ENCODE measurements around the gene DOCK8. TPM values are rescaled to one million over a fixed set of nuclear protein-coding genes. Genes with fewer than 3 reads are reported as not detected.
A peak's percentile ranks its signal among the peaks of the same experiment; 100 is the strongest.

DOCK8 gene
- total RNA-seq, 1 donor from 2014 or later: 4.4 TPM

DNA sequence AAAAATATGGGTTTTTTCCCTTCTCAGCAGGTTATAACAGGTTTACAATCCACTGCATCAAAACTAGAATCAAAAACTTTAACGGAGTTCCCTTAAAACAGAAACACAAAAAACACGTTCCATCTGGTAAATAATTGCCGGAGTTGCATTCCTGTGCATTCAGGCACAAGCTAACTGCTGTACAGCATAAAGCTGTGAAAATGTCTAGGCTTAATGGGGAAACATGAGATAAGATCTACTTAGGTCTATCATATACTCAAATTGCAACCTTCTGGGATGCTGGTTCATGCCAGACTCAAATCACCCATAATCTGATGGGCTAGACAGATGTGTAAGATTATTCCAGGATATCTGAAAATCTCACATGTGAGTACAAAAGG, 265.3 kb downstream of the DOCK8 start:
- Histone ChIP-seq H4K20me1 (ENCODE audit: insufficient read depth, low read length) (no peaks in the 10 kb centered on the region), H3K4me1 (ENCODE audit: insufficient read depth, low read length) (no peaks in the 10 kb centered on the region), H2AFZ (ENCODE audit: low read depth, low read length) (no peak overlapping the region), H3K27ac (ENCODE audit: low read depth, low read length) (no peak overlapping the region), H3K4me2 (ENCODE audit: low read length) (no peak overlapping the region), H3K27me3 (ENCODE audit: insufficient read depth, low read length) (no peaks in the 10 kb centered on the region), H3K79me2 (ENCODE audit: insufficient read depth, low read length) (no peaks in the 10 kb centered on the region), H3K9me3 (ENCODE audit: insufficient read depth, low read depth, low read length) (no peaks in the 10 kb centered on the region), H3K36me3 (ENCODE audit: insufficient read depth, low read length) (no peaks in the 10 kb centered on the region), H3K4me3 (ENCODE audit: insufficient read depth, low read depth, low read length) (no peak overlapping the region), H3K9ac (ENCODE audit: low read length) (no peak overlapping the region)
- peaks cover 2% of the 10 kb centered on the region for H3K9me3 Mint-ChIP-seq (ENCODE audit: unreplicated experiment)
- DNase-seq (ENCODE audit: low read depth) (peak; percentile 13), FAIRE-seq (no peak)
- H3K27ac Mint-ChIP-seq (ENCODE audit: unreplicated experiment): no peak overlapping the region
- no peaks in the 10 kb centered on the region for H3K27me3 Mint-ChIP-seq (ENCODE audit: low read depth, unreplicated experiment)
- no peak overlapping the region for H3K4me3 Mint-ChIP-seq (ENCODE audit: unreplicated experiment)
- H3K4me1 Mint-ChIP-seq (ENCODE audit: low read depth, unreplicated experiment): no peaks in the 10 kb centered on the region
- TF ChIP-seq, protein P1, sequence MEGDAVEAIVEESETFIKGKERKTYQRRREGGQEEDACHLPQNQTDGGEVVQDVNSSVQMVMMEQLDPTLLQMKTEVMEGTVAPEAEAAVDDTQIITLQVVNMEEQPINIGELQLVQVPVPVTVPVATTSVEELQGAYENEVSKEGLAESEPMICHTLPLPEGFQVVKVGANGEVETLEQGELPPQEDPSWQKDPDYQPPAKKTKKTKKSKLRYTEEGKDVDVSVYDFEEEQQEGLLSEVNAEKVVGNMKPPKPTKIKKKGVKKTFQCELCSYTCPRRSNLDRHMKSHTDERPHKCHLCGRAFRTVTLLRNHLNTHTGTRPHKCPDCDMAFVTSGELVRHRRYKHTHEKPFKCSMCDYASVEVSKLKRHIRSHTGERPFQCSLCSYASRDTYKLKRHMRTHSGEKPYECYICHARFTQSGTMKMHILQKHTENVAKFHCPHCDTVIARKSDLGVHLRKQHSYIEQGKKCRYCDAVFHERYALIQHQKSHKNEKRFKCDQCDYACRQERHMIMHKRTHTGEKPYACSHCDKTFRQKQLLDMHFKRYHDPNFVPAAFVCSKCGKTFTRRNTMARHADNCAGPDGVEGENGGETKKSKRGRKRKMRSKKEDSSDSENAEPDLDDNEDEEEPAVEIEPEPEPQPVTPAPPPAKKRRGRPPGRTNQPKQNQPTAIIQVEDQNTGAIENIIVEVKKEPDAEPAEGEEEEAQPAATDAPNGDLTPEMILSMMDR (IDR thresholded peaks at IDR 0.05; ENCODE audit: insufficient read depth, low read depth, low read length): no peak
- no peak for TF ChIP-seq EZH2 (IDR thresholded peaks at IDR 0.05; ENCODE audit: insufficient read depth, low read length)
- H3K36me3 Mint-ChIP-seq (ENCODE audit: low read depth, unreplicated experiment): no peaks in the 10 kb centered on the region

DNA sequence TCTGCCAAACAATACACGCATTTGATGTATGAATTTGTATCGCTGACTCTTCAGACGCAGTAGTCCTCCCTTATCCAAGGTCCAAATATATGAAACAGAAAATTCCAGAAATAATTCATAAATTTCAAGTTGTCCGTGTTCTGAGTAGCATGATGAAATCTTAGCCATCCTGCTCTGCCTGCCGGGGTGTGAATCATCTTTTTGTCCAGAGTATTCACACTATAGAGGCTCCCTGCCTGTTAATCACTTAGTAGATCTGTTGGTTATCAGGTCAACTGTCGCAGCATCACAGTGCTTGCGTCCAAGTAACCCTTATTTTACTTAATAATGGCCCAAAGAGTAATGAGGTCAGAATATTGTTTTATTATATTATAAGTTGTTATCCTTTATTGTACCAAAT, 268.1 kb downstream of the DOCK8 start:
- Histone ChIP-seq H3K36me3 (ENCODE audit: insufficient read depth, low read length) (no peaks in the 10 kb centered on the region), H3K9me3 (ENCODE audit: insufficient read depth, low read depth, low read length) (no peaks in the 10 kb centered on the region), H3K4me1 (ENCODE audit: insufficient read depth, low read length) (no peaks in the 10 kb centered on the region), H3K27ac (ENCODE audit: low read depth, low read length) (no peak overlapping the region), H3K9ac (ENCODE audit: low read length) (no peak overlapping the region), H3K4me3 (ENCODE audit: insufficient read depth, low read depth, low read length) (no peak overlapping the region), H4K20me1 (ENCODE audit: insufficient read depth, low read length) (no peaks in the 10 kb centered on the region), H3K27me3 (ENCODE audit: insufficient read depth, low read length) (no peaks in the 10 kb centered on the region), H2AFZ (ENCODE audit: low read depth, low read length) (no peak overlapping the region), H3K4me2 (ENCODE audit: low read length) (no peak overlapping the region), H3K79me2 (ENCODE audit: insufficient read depth, low read length) (no peaks in the 10 kb centered on the region)
- FAIRE-seq (no peak), DNase-seq (ENCODE audit: low read depth) (no peak)
- Mint-ChIP-seq H3K4me3 (ENCODE audit: unreplicated experiment) (no peak overlapping the region), H3K4me1 (ENCODE audit: low read depth, unreplicated experiment) (no peaks in the 10 kb centered on the region), H3K36me3 (ENCODE audit: low read depth, unreplicated experiment) (no peaks in the 10 kb centered on the region), H3K9me3 (ENCODE audit: unreplicated experiment) (peaks cover 4% of the 10 kb centered on the region), H3K27ac (ENCODE audit: unreplicated experiment) (no peak overlapping the region), H3K27me3 (ENCODE audit: low read depth, unreplicated experiment) (no peaks in the 10 kb centered on the region)
- no peak for TF ChIP-seq EZH2 (IDR thresholded peaks at IDR 0.05; ENCODE audit: insufficient read depth, low read length)
- TF ChIP-seq, protein P1 (IDR thresholded peaks at IDR 0.05; ENCODE audit: insufficient read depth, low read depth, low read length): no peak

DNA sequence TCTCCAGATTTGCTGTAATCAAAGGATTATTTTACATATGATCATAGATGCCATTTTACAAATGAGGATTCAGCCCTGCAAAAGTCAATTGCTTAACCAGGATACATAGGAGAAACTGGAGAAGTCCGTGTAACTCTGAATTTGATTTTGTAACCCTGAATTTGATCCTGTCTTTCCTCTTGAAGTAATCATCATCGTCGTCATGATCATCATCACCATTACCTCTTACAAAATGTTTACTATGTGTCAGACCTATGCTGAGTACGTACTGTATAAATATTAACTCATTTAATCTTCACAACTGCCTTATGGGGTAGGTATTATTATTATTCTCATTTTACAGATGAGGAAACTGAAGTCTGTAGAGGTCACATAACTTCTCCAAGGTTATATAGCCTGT, 271.5 kb downstream of the DOCK8 start:
- H3K4me3 ChIP-seq (ENCODE audit: insufficient read depth, low read depth, low read length): no peak overlapping the region
- Mint-ChIP-seq H3K36me3 (ENCODE audit: low read depth, unreplicated experiment) (no peaks in the 10 kb centered on the region), H3K27ac (ENCODE audit: unreplicated experiment) (no peak overlapping the region), H3K9me3 (ENCODE audit: unreplicated experiment) (peaks cover 4% of the 10 kb centered on the region), H3K4me1 (ENCODE audit: low read depth, unreplicated experiment) (no peaks in the 10 kb centered on the region), H3K4me3 (ENCODE audit: unreplicated experiment) (no peak overlapping the region), H3K27me3 (ENCODE audit: low read depth, unreplicated experiment) (no peaks in the 10 kb centered on the region)
- DNase-seq (ENCODE audit: low read depth) (no peak), FAIRE-seq (no peak)
- no peaks in the 10 kb centered on the region for H3K9me3 ChIP-seq (ENCODE audit: insufficient read depth, low read depth, low read length)
- no peaks in the 10 kb centered on the region for H3K4me1 ChIP-seq (ENCODE audit: insufficient read depth, low read length)
- no peak overlapping the region for H2AFZ ChIP-seq (ENCODE audit: low read depth, low read length)
- no peaks in the 10 kb centered on the region for H3K27me3 ChIP-seq (ENCODE audit: insufficient read depth, low read length)
- no peaks in the 10 kb centered on the region for H3K79me2 ChIP-seq (ENCODE audit: insufficient read depth, low read length)
- H3K36me3 ChIP-seq (ENCODE audit: insufficient read depth, low read length): no peaks in the 10 kb centered on the region
- H3K9ac ChIP-seq (ENCODE audit: low read length): no peak overlapping the region
- no peak overlapping the region for H3K4me2 ChIP-seq (ENCODE audit: low read length)
- no peak for TF ChIP-seq EZH2 (IDR thresholded peaks at IDR 0.05; ENCODE audit: insufficient read depth, low read length)
- TF ChIP-seq, protein P1 (IDR thresholded peaks at IDR 0.05; ENCODE audit: insufficient read depth, low read depth, low read length): no peak
- H4K20me1 ChIP-seq (ENCODE audit: insufficient read depth, low read length): no peaks in the 10 kb centered on the region
- no peak overlapping the region for H3K27ac ChIP-seq (ENCODE audit: low read depth, low read length)
